Activated T-cell treated with anti-CD3 and anti-CD28 coated beads for 24 hours (primary cell): Measurements from ENCODE around the gene FAM107B.

Experiments
- DNase-seq: peaks from one replicate; pipeline ENCODE4 v3.0.0-alpha.2; 2020; ENCODE audit warnings: low read depth

FAM107B gene

DNA sequence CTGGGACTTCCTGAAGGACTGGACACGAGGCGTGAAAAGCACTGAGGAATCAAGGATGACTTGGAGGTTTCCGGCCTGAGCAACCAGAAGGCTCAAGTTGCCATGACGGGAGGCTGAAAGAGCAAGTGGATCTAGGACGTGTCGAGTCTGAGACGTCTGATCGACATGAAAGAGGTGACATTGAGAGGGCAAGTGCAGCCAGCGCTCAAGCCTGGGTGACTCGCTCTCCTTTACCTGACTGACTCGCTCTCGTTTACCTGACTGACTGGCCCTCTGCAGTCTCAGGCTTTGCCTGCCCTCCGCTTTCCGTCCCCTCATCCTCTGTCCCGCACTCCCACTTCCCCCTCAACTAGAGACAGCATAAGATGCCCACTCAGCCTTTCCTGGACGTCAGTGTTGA is 241.4 kb downstream of the FAM107B start:
- DNase-seq, result no peak

DNA sequence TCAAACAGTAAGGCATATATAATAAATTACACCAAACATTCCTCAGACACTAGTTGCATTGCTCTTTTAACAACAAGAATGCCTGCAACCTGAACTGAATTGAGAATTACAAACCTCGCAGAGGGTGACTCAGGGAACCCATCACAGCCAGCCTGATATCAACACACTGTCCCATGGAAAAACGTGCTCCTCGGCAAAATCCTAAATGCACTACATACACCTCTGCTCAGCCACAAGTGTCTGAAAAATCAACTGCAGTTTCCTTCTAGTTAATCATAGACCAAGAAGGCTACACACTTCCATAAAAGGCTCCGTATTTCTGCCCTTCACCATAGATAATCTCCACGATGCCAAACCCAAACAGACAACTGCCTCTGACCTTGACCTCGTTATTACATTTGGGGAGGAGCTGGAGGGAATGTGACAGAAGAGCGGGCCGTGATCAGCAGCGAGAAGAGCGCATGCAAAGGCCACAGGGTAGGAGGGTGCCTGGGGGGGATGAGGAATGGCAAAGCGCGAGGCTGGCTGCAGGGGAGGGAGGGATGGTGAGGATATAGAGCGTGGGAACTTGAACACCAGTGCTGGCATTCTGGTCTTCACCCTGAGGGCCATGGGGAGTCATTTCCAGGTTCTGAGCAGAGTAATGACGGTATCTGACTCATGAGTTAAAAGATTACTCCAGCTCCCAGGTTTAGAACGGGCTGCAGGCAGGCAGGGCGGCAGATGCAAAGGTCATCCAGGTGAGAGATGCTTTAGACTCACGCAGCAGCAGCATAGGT is 242.0 kb downstream of the FAM107B start:
- DNase-seq, result no peak

DNA sequence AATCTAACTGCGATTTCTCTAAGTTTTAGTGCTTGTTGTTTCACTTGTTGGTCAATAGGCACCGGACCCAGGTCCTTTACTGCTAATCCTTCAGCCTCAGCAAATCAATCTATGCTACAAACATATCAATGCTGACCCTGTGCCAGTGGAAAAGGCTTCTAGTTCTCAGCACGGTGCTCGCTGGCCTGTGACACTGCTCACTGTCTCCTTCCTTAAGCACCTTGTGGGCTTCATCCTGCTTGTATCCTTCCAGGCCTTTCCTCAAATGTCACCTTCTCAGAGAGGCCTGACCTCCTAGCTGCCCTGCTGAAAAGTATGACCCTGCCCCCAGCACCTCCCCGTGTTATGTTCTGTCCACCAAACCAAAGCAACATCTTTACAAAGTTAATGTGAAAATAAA is 242.7 kb downstream of the FAM107B start:
- DNase-seq, result no peak

DNA sequence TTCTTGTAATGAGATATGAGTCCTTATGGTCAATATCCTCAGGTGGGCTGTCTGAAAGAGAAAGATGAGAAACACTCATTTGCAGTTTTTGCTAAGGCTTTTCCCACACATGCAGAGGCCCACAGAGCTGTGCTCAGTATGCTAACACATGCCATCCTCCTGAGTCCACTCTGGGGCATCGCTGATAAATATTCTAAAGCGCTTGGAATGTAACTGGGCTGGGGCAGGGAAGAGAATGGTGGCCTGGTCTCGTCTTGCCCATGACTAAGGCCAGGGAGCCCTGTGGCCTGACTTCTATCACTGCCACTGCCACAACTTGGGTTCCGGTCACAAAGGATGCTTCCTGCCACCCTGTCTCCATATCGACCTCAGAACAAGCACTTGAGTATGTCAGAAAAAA is 244.2 kb downstream of the FAM107B start:
- no peak for DNase-seq

DNA sequence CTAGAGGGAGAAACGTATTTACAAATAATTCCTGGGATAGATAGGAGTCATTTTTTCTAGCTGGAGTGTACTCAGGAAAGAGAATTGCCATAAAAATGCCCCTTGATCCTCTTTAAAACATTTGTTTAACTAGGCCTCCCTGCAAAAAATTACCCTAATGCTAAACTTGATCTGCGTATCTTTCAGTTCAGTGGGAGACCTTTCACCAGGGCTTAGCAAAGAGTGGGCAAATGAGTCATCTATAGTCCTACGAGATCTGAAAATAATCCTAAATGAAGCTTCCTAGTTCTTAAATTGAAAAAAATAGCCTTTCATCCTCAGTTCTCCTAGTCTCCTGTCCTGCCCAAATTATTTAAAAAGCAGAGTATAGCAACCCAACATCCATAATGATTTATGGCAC is 245.3 kb downstream of the FAM107B start:
- DNase-seq, result no peak

DNA sequence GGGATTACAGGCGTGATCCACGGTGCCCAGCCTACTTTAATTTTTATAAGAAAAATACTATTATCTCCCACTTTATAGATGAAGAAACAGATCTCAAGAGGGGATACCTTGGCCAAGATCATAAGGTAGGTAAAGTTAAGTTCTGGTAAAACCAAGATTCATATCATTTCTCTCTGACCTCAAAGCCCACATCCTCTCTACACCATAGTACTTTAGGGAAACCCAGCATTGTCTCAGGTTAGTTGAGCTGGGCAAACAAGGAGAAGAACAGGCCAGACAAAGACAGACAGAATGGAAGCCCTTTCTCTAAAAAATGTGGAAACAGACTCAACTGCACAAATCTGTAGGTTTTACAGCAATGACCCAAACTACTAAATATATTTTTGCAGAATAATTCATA is 246.2 kb downstream of the FAM107B start:
- no peak for DNase-seq

DNA sequence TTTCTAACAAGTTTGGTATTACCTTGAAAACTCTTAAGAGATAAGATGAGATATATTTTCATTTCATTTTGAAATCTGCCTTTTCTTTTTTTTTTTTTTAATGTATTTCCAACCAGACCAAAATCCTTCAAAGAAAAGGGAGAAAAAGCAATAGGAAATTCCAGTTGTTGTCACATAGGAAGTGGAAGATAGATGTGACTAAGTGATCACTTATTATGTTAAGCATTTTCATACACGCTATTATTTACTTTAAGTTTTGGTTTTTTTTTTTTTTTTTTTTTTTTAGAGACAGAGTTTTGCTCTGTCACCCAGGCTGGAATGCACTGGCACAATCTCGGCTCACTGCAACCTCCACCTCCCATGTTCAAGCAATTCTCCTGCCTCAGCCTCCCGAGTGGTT is 246.8 kb downstream of the FAM107B start:
- no peak for DNase-seq

DNA sequence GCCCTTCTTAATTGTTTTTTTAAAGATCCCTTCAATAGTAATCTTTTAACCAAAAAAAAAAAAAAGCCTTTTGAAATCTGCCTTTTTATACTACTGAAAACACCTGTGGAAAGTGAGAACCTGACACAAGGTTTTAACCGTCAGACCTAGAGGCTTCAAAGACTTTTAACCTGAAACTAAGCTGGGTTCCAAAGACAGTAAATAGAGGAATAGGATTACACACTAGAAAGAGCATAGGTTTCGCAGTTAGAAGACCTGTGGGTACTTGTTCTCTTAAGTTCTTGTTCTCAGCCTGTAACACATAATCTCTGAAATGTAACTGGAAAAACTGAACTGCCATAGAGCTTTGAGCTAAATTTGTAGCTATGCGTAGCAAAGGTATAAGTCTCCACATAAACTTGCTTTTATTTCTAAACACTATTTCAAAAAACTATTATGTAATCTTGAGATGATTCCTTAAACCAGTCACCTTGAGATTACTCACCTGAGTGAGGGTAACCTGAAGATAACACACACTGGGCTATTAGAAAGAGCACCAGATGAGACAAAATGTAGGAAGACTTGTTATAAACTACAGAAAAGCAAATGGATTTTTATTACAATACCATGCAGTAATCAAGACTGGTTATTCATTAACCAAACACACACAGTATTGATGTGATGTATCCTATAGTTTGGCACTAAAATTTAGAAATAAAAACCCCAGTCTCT is 247.4 kb downstream of the FAM107B start:
- no peak for DNase-seq

DNA sequence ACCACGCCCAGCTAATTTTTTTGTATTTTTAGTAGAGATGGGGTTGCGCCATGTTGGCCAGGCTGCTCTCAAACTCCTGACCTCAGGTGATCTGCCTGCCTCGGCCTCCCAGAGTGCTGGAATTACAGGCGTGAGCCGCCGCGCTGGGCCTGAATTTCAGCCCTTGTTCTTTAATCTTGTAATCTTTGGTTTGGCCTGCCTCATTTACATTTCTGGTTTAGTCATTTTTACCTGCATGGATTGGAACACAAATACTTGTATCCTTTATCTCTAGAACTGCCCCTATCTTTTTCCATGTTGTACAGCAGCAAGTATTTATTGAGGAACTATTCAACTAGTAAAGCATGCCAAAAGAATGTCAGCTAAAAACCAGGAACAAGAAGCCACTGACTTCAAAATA is 248.4 kb downstream of the FAM107B start:
- DNase-seq, result no peak

DNA sequence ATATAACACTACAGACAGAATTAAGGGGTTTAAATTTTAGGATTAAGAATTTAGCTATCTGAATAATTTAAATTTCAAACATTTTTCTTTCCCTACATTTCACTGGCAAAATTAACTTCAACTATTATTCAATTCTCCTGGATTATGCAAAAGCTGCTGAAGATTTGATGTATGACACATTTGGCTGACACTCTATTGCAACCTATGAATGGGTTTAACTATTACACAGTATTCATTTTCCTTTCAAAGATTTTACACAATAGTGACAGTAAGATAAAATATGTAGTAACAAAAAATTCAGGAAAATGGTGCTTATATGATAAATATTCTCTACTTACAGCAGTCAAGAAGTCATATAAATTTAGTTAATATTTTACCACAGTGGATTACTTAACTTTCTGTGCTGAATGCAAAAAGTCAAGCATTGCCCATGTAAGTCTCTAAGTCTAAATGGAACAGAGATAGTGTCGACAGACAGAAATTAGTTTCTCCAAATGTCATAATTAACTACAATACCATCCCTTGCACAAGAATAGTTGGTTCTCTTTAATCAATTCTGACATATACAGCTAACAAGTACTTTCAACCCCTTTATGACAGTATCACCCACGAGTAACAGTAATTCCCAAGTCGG is 249.9 kb downstream of the FAM107B start:
- no peak for DNase-seq

DNA sequence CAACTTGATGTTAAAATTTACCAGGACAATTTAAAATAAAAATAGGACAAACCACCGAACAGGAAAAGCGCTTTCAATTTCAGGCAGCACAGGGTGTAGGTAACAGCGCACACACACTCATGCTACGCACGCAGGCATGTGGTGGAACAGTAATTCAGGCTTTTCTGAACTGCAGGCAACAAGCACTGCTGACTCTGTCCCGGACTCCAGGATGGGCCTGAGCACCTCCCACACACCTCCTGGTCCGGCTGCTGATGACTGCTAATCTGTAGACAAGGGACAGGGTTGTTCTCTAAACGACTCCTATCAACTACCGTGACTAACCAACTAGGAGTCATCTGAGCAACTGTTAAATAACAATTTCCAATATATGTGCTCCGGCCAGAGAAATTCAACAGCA is 251.4 kb downstream of the FAM107B start:
- DNase-seq, result no peak

DNA sequence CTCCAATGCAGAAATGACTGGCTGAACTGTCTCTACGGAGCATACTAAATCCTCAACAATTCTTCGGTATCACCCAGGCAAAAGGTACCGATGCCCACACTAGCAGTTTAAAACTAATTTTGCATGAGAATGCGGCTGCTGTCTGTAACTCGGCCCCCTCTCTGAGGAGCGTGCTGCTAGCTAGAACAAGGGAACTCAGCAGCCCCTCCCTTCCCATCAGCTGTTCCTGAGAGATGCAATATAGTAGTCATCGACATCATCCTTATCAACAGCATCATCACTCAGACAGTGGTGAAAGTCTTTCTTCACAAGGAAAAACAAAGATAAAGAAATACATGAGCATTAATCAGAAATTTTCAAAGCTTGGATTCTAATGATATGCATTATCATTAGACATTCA is 254.9 kb downstream of the FAM107B start:
- DNase-seq, result no peak

DNA sequence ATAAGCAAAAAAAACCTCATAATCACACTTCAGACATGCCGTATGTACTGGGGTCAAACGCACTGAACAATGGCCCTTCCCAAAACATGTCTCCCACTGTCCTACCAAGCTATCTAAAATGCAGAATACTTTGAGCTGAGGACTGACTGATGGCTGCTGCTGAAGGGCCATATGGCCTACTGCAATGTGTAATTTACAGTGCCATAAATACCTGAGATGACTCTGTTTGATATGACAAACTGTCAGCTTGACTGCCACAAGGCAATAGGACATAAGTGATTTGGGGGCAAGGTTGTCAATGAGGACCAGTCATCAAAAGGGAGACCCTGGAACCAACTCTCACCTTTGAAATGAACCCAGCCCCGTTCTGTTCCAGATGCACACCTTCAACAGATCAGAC is 256.5 kb downstream of the FAM107B start:
- no peak for DNase-seq

DNA sequence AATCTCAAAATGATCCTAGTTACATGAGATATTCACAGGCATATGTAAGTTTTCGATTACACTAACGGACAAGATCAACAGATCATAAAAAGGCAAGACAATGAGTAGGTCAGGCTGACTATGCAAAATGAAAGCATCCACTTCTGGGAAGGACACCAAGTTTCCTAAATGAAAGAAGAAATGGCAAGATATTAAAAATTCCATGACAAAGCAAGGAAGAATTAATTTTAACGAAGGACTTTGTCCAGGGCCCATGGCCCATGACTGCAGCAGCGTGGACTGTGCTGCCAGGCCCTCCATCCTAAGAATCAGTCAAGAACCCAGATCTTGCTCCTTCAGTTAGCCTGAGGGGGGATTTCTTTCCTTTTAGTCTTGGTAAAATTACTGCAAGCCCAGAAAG is 261.6 kb downstream of the FAM107B start:
- no peak for DNase-seq

DNA sequence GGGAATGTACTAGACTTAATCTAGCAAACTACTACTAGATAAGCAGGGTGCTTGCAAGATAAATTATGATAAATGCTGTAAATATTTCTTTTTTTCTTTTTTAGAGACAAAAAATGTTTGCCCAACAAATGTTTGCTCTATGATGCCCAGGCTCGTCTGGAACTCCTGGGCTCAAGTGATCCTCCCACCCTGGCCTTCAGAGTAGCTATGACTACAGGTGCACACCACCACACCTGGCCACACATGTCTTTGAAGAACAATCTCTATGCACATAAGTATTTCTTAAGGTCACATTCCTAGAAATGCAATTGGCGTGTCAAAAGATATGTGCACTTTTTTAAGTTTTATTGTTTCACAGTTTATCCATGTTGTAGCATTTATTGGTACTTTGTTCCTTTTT is 264.4 kb downstream of the FAM107B start:
- no peak for DNase-seq

DNA sequence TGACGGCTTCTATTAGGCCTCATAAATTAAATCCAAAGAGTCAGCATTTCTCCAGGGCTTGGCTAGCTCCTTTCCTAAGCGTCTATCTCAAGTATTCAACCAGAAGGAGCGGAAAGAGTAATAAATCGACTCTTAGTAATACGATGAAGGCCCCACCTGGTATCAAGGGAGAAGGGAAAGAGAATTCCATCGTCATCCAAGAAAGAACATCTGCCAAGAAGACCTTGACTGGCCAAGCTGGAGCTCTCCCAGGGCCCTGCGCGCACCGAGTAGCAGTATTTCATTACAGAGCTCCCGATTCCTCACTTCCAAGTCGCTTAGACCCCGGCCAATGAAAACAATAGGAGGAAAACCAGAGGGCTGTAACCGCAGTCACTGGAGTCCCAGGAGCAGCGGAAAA is 266.0 kb downstream of the FAM107B start:
- no peak for DNase-seq

DNA sequence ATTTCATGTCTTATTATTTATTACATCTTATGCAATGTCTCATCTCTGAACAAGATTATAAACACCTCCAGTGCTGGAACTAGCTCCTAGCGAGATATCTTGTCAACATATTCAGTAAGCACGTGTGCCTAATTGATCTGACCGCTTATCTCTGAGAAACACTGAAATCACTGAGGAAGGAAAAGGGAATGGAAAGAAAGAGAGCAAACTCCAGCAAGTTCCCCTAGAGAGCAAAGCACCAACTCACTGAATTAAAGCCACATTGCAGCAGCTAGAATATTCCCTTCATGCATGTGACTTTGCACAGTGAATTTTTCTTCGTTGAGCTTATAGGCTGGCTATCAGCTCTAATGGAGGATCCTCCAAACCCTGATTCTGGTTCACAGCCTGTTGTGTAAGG is 266.9 kb downstream of the FAM107B start:
- no peak for DNase-seq

DNA sequence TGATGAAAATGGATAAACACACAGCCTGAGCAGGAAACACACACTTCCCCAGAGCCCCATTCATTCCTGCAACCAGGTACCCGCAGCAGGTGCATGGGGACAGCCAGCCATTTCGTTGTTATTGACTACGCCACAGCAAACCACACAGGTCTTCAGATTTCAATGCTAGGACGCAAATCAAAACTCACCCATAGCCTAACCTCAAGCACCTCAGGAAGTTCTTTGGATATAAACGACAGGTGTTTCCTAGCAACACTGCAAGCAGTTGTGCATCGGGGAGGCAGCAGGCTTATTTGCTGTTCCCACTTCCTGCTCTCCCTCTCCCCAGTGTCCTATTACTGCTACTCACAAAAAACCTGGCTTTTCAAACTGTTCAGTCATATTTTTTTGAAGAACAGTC is 267.5 kb downstream of the FAM107B start:
- DNase-seq, result no peak

DNA sequence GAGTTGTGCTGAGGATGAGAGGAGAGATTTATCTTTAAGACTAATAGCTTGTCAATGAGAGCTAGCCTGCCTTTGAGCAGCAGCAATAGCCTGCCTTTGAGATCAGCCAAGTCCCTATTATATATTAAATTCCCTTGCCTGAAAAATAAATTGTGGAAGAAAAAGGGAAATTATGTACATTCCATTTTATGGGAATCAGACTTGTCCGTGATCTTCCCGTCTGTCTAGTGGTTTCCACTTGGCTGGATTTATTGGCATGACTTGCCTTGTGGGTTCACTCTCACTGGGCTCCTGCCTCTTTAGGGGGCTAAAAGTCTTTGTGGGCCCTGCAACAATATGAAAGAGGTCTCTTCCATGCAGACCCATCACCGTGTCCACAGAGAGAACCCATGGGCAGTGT is 272.3 kb downstream of the FAM107B start:
- no peak for DNase-seq

DNA sequence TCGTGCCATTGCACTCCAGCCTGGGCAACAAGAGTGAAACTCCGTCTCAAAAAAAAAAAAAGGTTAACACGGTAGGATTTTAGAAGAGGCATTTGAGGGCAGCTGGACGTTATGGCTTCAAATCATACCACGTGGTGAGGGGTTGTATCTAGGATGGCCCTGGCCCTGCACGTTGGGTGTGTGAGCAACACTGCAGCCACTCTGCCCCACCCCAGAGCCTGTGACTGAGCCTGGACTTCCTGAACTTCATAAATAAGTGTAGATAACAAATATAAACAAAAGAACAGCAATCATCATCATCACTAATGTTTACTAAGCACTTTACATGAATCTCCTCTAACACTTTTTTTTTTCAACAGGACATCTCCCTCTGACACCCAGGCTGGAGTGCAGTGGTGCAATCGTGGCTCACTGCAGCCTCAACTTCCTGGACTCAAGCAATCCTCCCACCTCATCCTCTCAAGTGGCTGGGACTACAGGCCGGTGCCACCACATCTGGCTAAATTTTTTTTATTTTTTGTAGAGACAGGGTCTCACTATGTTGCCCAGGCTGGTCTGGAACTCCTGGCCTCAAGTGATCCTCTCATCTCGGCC is 274.4 kb downstream of the FAM107B start:
- DNase-seq, result no peak

DNA sequence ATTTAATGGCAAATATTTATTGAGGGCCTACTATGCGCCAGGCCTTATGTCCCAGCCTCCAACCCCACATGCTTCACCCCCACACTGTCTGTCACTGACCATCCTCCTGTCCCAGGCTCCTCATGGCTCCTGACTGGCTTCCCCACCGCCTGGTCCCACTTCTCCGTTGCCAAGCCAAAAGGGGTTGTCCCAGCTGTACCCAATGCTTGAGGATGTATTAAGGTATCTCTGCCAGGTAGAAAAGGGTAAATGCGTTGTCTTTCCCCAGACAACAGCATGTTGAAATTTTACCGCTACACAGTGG is 275.1 kb downstream of the FAM107B start:
- DNase-seq, result no peak

DNA sequence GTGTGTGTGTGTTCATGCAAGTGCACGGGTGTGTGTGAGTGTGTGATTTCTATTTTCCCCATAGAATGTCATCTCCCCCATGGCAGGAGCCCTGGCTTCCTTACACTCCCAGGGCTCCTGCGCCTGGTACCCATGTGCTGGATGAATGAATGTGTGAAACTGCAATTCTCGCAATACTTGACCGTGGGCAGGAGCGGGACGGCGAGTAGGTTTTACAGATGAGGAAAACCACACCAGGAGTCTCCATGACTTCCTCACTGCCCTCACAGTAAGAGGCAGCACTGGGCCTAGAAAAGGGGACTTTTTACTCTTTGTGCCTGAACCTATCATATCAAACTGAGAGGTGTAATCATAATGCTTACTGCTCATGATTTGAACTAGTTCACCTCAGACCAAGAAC is 276.4 kb downstream of the FAM107B start:
- DNase-seq, result no peak

DNA sequence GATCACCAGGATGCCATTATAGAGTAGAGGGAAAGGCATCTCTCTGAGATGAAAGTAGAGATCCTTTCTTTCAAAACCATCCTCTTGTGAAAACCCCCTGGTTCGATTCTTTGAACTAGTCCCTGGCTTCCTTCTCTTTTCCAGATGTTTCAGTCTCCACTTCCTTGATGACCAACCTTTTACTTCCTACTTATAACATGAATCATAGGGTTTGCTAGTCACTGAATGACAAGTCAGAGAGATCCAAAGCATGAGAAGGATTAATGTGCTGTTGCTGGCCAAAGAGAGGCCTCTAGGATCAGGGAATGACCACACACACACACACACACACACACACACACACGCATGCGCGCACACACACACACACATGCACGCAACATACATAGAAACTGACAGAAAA is 282.9 kb downstream of the FAM107B start:
- no peak for DNase-seq
